Measurements from ENCODE around the gene TRAPPC3.
A peak's percentile ranks its signal among the peaks of the same experiment; 100 is the strongest.

Gene TRAPPC3

DNA sequence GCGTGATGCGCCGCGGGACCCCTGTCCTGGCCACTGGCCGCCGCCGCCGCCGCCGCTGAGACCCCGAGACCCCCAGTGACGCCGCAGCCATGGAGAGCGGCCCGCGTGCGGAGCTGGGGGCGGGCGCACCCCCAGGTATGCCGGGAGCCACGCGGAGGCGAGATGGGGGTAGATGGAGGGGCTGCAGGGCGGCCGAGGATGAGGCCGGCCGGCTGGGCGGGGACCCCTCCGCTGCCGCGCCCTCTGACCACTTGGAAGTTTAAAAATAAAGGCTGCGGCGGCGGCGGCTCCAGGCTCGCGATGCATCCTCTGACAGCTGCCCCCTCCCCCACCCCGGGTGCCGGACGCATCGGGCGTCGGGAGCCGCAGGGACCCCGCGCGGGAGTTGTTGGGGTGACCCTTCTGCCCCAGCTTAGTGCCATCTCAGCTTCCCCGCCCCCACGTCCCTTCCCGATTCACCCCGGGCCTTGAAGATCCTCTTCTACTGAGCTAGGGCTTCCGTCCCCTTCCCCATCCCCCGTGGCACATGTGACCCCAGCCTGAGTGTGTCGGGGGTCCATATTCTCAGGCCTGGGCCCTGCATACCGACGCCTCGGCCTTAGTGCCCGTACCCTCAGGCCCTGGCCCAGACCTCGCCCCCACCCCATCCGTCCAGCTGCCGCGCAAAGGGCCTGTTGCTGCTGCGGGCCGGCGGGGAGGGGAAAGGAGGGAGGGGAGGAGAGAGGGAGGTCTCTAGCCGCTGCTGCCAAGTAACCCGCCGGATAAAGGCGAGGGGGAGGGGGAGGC lies 7.2 kb upstream of the TRAPPC3 start (continued):
- no peak for TF ChIP-seq SALL2 (tag by site-specific recombination; IDR thresholded peaks at IDR 0.05; ENCODE audit: borderline replicate concordance)
- no peak for TF ChIP-seq ZNF558 (tag by site-specific recombination; IDR thresholded peaks at IDR 0.05)
- TF ChIP-seq, protein P1, sequence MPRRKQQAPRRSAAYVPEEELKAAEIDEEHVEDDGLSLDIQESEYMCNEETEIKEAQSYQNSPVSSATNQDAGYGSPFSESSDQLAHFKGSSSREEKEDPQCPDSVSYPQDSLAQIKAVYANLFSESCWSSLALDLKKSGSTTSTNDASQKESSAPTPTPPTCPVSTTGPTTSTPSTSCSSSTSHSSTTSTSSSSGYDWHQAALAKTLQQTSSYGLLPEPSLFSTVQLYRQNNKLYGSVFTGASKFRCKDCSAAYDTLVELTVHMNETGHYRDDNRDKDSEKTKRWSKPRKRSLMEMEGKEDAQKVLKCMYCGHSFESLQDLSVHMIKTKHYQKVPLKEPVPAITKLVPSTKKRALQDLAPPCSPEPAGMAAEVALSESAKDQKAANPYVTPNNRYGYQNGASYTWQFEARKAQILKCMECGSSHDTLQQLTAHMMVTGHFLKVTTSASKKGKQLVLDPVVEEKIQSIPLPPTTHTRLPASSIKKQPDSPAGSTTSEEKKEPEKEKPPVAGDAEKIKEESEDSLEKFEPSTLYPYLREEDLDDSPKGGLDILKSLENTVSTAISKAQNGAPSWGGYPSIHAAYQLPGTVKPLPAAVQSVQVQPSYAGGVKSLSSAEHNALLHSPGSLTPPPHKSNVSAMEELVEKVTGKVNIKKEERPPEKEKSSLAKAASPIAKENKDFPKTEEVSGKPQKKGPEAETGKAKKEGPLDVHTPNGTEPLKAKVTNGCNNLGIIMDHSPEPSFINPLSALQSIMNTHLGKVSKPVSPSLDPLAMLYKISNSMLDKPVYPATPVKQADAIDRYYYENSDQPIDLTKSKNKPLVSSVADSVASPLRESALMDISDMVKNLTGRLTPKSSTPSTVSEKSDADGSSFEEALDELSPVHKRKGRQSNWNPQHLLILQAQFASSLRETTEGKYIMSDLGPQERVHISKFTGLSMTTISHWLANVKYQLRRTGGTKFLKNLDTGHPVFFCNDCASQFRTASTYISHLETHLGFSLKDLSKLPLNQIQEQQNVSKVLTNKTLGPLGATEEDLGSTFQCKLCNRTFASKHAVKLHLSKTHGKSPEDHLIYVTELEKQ (tag by site-specific recombination; IDR thresholded peaks at IDR 0.05; ENCODE audit: borderline replicate concordance) = no peak; the same call in 1 of the 2 replicates
- peak; percentile 16; the same call in 1 of the 2 replicates for TF ChIP-seq ZNF777 (tag by site-specific recombination; IDR thresholded peaks at IDR 0.05; ENCODE audit: borderline replicate concordance)
- no peak for TF ChIP-seq ZNF302 (tag by site-specific recombination; IDR thresholded peaks at IDR 0.05; ENCODE audit: low read depth)
- TF ChIP-seq ZNF2 (tag by site-specific recombination; IDR thresholded peaks at IDR 0.05) = peak; percentile 61; the same call in 1 of the 2 replicates
- TF ChIP-seq ZNF791 (tag by site-specific recombination; IDR thresholded peaks at IDR 0.05) = no peak
- TF ChIP-seq ZNF530 (tag by site-specific recombination; IDR thresholded peaks at IDR 0.05; ENCODE audit: low read depth) = no peak
- no peak for TF ChIP-seq ZNF768 (tag by site-specific recombination; IDR thresholded peaks at IDR 0.05)
- TF ChIP-seq, protein P2, sequence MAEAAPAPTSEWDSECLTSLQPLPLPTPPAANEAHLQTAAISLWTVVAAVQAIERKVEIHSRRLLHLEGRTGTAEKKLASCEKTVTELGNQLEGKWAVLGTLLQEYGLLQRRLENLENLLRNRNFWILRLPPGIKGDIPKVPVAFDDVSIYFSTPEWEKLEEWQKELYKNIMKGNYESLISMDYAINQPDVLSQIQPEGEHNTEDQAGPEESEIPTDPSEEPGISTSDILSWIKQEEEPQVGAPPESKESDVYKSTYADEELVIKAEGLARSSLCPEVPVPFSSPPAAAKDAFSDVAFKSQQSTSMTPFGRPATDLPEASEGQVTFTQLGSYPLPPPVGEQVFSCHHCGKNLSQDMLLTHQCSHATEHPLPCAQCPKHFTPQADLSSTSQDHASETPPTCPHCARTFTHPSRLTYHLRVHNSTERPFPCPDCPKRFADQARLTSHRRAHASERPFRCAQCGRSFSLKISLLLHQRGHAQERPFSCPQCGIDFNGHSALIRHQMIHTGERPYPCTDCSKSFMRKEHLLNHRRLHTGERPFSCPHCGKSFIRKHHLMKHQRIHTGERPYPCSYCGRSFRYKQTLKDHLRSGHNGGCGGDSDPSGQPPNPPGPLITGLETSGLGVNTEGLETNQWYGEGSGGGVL (tag by site-specific recombination; IDR thresholded peaks at IDR 0.05) = peak; percentile 99
- no peak for TF ChIP-seq HOXC10 (CRISPR knock-in tag; IDR thresholded peaks at IDR 0.05)
- TF ChIP-seq ZNF621 (tag by site-specific recombination; IDR thresholded peaks at IDR 0.05) = no peak
- no peak for TF ChIP-seq ZNF132 (tag by site-specific recombination; IDR thresholded peaks at IDR 0.05; ENCODE audit: borderline replicate concordance)
- TF ChIP-seq ZNF19 (tag by site-specific recombination; IDR thresholded peaks at IDR 0.05; ENCODE audit: low read depth) = no peak
- TF ChIP-seq, protein P3, sequence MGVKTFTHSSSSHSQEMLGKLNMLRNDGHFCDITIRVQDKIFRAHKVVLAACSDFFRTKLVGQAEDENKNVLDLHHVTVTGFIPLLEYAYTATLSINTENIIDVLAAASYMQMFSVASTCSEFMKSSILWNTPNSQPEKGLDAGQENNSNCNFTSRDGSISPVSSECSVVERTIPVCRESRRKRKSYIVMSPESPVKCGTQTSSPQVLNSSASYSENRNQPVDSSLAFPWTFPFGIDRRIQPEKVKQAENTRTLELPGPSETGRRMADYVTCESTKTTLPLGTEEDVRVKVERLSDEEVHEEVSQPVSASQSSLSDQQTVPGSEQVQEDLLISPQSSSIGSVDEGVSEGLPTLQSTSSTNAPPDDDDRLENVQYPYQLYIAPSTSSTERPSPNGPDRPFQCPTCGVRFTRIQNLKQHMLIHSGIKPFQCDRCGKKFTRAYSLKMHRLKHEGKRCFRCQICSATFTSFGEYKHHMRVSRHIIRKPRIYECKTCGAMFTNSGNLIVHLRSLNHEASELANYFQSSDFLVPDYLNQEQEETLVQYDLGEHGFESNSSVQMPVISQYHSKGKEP (tag by site-specific recombination; IDR thresholded peaks at IDR 0.05) = no peak
- TF ChIP-seq ZNF214 (tag by site-specific recombination; IDR thresholded peaks at IDR 0.05; ENCODE audit: borderline replicate concordance) = no peak
- TF ChIP-seq, protein P4, sequence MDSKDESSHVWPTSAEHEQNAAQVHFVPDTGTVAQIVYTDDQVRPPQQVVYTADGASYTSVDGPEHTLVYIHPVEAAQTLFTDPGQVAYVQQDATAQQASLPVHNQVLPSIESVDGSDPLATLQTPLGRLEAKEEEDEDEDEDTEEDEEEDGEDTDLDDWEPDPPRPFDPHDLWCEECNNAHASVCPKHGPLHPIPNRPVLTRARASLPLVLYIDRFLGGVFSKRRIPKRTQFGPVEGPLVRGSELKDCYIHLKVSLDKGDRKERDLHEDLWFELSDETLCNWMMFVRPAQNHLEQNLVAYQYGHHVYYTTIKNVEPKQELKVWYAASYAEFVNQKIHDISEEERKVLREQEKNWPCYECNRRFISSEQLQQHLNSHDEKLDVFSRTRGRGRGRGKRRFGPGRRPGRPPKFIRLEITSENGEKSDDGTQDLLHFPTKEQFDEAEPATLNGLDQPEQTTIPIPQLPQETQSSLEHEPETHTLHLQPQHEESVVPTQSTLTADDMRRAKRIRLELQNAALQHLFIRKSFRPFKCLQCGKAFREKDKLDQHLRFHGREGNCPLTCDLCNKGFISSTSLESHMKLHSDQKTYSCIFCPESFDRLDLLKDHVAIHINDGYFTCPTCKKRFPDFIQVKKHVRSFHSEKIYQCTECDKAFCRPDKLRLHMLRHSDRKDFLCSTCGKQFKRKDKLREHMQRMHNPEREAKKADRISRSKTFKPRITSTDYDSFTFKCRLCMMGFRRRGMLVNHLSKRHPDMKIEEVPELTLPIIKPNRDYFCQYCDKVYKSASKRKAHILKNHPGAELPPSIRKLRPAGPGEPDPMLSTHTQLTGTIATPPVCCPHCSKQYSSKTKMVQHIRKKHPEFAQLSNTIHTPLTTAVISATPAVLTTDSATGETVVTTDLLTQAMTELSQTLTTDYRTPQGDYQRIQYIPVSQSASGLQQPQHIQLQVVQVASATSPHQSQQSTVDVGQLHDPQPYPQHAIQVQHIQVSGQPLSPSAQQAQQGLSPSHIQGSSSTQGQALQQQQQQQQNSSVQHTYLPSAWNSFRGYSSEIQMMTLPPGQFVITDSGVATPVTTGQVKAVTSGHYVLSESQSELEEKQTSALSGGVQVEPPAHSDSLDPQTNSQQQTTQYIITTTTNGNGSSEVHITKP (tag by site-specific recombination; IDR thresholded peaks at IDR 0.05) = 0 out of 2 replicates have a peak, but pooled peaks have one; percentile 22
- TF ChIP-seq, protein P5, sequence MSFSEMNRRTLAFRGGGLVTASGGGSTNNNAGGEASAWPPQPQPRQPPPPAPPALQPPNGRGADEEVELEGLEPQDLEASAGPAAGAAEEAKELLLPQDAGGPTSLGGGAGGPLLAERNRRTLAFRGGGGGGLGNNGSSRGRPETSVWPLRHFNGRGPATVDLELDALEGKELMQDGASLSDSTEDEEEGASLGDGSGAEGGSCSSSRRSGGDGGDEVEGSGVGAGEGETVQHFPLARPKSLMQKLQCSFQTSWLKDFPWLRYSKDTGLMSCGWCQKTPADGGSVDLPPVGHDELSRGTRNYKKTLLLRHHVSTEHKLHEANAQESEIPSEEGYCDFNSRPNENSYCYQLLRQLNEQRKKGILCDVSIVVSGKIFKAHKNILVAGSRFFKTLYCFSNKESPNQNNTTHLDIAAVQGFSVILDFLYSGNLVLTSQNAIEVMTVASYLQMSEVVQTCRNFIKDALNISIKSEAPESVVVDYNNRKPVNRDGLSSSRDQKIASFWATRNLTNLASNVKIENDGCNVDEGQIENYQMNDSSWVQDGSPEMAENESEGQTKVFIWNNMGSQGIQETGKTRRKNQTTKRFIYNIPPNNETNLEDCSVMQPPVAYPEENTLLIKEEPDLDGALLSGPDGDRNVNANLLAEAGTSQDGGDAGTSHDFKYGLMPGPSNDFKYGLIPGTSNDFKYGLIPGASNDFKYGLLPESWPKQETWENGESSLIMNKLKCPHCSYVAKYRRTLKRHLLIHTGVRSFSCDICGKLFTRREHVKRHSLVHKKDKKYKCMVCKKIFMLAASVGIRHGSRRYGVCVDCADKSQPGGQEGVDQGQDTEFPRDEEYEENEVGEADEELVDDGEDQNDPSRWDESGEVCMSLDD (tag by site-specific recombination; IDR thresholded peaks at IDR 0.05) = peak; percentile 94
- no peak for TF ChIP-seq ZNF792 (tag by site-specific recombination; IDR thresholded peaks at IDR 0.05)
- no peak for TF ChIP-seq ZNF626 (tag by site-specific recombination; IDR thresholded peaks at IDR 0.05)
- TF ChIP-seq, protein P6, sequence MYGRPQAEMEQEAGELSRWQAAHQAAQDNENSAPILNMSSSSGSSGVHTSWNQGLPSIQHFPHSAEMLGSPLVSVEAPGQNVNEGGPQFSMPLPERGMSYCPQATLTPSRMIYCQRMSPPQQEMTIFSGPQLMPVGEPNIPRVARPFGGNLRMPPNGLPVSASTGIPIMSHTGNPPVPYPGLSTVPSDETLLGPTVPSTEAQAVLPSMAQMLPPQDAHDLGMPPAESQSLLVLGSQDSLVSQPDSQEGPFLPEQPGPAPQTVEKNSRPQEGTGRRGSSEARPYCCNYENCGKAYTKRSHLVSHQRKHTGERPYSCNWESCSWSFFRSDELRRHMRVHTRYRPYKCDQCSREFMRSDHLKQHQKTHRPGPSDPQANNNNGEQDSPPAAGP (tag by site-specific recombination; IDR thresholded peaks at IDR 0.05) = peak; percentile 59; the same call in 1 of the 2 replicates
- TF ChIP-seq ZNF529 (tag by site-specific recombination; IDR thresholded peaks at IDR 0.05; ENCODE audit: insufficient replicate concordance) = no peak
